ENCODE measurements around the gene OPHN1. TPM values are rescaled to one million over a fixed set of nuclear protein-coding genes. Genes with fewer than 3 reads are reported as not detected.
"Not testable (repeated sequence)": the region's sequence is repeated elsewhere in the genome, so short reads cannot be mapped to it uniquely, and the experiment has no call there.

OPHN1 gene
- polyA plus RNA-seq, 3 donors = 0.20 to 0.82 (median 0.73) TPM

DNA sequence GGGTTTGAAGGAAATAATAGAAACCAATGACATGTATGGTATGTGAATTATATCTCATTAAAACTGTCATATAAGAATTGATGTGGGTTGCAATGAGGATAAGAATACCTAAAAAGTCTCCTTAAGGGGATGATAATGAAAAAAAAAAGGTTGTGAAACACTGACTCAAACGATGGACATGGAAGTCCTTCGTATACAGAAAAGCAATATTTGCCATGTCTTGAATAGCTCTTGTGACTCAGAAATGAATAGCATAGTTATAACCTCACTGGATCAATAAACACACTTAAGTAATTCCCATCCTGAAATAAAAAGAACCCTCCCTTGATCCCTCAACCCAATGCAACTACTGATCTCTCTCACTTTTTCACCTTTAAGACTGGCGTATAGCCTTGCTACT, 89.7 kb downstream of the OPHN1 start:
- H3K4me1 ChIP-seq (ENCODE audit: control insufficient read depth in 1 of 2, insufficient read depth in 2 of 2, low read length in 2 of 2) = no peaks in the 10 kb centered on the region
- H3K9me3 ChIP-seq (replicated peaks in 1 of 2; ENCODE audit: control insufficient read depth in 1 of 2, insufficient read depth in 1 of 2, low read length in 2 of 2) = no peaks in the 10 kb centered on the region
- H2AFZ ChIP-seq (ENCODE audit: insufficient read depth, low read depth, low read length, poor library complexity, severe bottlenecking) = no peak overlapping the region
- peaks cover 0 to 2% (median 0%) of the 10 kb centered on the region in 7 donors for H3K9me3 Mint-ChIP-seq
- H4K20me1 ChIP-seq (ENCODE audit: insufficient read depth, low read length) = no peaks in the 10 kb centered on the region
- no peak for DNase-seq
- WGBS (ENCODE audit: insufficient coverage) = no CpG with 5 or more reads among the region's 3 CpGs
- H3K9ac ChIP-seq (ENCODE audit: insufficient read depth, low read length, poor library complexity, severe bottlenecking) = no peak overlapping the region
- no peaks in the 10 kb centered on the region for H3K36me3 ChIP-seq (replicated peaks in 1 of 2; ENCODE audit: control insufficient read depth in 1 of 2, insufficient read depth in 2 of 2, low read length in 2 of 2)
- H3K4me3 Mint-ChIP-seq = no peak overlapping the region
- H3K27ac Mint-ChIP-seq = no peak overlapping the region
- no peak overlapping the region for H3K4me3 ChIP-seq (replicated peaks in 1 of 3; ENCODE audit: low read depth in 2 of 3, low read length in 3 of 3)
- no peak overlapping the region for H3K27ac ChIP-seq (ENCODE audit: low read depth in 1 of 2, low read length in 2 of 2)
- peaks cover 7% of the 10 kb centered on the region for H3K4me1 Mint-ChIP-seq
- TF ChIP-seq, protein P1, sequence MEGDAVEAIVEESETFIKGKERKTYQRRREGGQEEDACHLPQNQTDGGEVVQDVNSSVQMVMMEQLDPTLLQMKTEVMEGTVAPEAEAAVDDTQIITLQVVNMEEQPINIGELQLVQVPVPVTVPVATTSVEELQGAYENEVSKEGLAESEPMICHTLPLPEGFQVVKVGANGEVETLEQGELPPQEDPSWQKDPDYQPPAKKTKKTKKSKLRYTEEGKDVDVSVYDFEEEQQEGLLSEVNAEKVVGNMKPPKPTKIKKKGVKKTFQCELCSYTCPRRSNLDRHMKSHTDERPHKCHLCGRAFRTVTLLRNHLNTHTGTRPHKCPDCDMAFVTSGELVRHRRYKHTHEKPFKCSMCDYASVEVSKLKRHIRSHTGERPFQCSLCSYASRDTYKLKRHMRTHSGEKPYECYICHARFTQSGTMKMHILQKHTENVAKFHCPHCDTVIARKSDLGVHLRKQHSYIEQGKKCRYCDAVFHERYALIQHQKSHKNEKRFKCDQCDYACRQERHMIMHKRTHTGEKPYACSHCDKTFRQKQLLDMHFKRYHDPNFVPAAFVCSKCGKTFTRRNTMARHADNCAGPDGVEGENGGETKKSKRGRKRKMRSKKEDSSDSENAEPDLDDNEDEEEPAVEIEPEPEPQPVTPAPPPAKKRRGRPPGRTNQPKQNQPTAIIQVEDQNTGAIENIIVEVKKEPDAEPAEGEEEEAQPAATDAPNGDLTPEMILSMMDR (IDR thresholded peaks at IDR 0.05) = no peak
- H3K27me3 ChIP-seq (ENCODE audit: control insufficient read depth in 2 of 2, insufficient read depth in 2 of 2, low read length in 2 of 2) = no peaks in the 10 kb centered on the region
- no peaks in the 10 kb centered on the region for H3K36me3 Mint-ChIP-seq
- intact Hi-C loops (cut with micrococcal nuclease) = no loop called here
- H3K4me2 ChIP-seq (replicated peaks; ENCODE audit: extremely low read depth, low read length, poor library complexity, severe bottlenecking) = no peak overlapping the region
- H3K79me2 ChIP-seq (ENCODE audit: insufficient read depth, low read length) = no peaks in the 10 kb centered on the region
- peaks cover 0 to 3% (median 2%) of the 10 kb centered on the region in 3 donors for H3K27me3 Mint-ChIP-seq (ENCODE audit: low read depth in 3 of 3)

DNA sequence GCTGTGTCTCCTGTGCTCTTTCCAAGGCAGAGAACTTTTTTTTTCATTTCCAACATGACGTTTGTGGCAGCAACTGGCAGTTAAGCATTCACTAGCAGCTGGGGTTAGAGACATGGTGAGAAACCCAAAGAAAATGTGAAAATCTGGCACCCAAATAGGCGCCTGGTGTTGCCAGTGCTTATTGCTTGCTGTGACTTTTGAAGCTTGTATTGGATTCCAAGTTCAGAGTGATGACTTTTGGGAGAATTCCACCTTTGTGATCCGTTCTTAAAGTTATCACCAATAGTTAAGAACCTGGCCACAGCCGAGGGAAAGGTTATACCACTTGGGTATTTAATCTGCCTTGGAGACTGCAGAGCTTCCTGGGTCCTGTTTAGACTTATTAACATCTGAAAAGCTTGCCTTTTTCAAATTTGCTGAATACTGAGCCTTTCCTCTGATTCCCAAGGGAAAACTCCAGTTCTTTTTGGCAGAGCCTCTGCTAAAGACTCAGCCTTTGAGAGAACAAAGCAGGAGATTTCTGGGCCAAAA, 101.0 kb downstream of the OPHN1 start:
- no peak overlapping the region for H3K4me3 Mint-ChIP-seq
- Histone ChIP-seq H3K4me2 (replicated peaks; ENCODE audit: extremely low read depth, low read length, poor library complexity, severe bottlenecking) (no peak overlapping the region), H3K4me1 (ENCODE audit: control insufficient read depth in 1 of 2, insufficient read depth in 2 of 2, low read length in 2 of 2) (no peaks in the 10 kb centered on the region), H3K79me2 (ENCODE audit: insufficient read depth, low read length) (no peaks in the 10 kb centered on the region), H2AFZ (ENCODE audit: insufficient read depth, low read depth, low read length, poor library complexity, severe bottlenecking) (no peak overlapping the region), H3K27me3 (ENCODE audit: control insufficient read depth in 2 of 2, insufficient read depth in 2 of 2, low read length in 2 of 2) (no peaks in the 10 kb centered on the region), H3K36me3 (replicated peaks in 1 of 2; ENCODE audit: control insufficient read depth in 1 of 2, insufficient read depth in 2 of 2, low read length in 2 of 2) (no peaks in the 10 kb centered on the region), H3K9ac (ENCODE audit: insufficient read depth, low read length, poor library complexity, severe bottlenecking) (no peak overlapping the region), H3K4me3 (replicated peaks in 1 of 3; ENCODE audit: low read depth in 2 of 3, low read length in 3 of 3) (no peak overlapping the region), H4K20me1 (ENCODE audit: insufficient read depth, low read length) (no peaks in the 10 kb centered on the region), H3K27ac (ENCODE audit: low read depth in 1 of 2, low read length in 2 of 2) (no peak overlapping the region), H3K9me3 (replicated peaks in 1 of 2; ENCODE audit: control insufficient read depth in 1 of 2, insufficient read depth in 1 of 2, low read length in 2 of 2) (no peaks in the 10 kb centered on the region)
- peaks cover 0 to 7% (median 0%) of the 10 kb centered on the region in 7 donors for H3K9me3 Mint-ChIP-seq
- no peak for DNase-seq
- intact Hi-C loops (cut with micrococcal nuclease) = no loop called here
- 67% methylated on average over 1 of the region's 4 CpGs for WGBS (ENCODE audit: insufficient coverage)
- no peaks in the 10 kb centered on the region for H3K4me1 Mint-ChIP-seq
- no peak overlapping the region for H3K27ac Mint-ChIP-seq
- no peaks in the 10 kb centered on the region for H3K36me3 Mint-ChIP-seq
- H3K27me3 Mint-ChIP-seq (ENCODE audit: low read depth in 3 of 3) = peaks cover 0 to 7% (median 0%) of the 10 kb centered on the region in 3 donors
- TF ChIP-seq, protein P1 (IDR thresholded peaks at IDR 0.05) = no peak

DNA sequence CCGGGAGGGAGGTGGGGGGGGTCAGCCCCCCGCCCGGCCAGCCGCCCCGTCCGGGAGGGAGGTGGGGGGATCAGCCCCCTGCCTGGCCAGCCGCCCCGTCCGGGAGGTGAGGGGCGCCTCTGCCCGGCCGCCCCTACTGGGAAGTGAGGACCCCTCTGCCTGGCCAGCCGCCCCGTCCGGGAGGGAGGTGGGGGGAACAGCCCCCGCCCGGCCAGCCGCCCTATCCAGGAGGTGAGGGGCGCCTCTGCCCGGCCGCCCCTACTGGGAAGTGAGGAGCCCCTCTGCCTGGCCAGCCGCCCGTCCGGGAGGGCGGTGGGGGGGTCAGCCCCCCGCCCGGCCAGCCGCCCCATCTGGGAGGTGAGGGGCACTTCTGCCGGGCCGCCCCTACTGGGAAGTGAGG, 106.5 kb downstream of the OPHN1 start:
- H3K36me3 Mint-ChIP-seq; H3K4me3 ChIP-seq (replicated peaks in 1 of 3; ENCODE audit: low read depth in 2 of 3, low read length in 3 of 3); H3K27me3 ChIP-seq (ENCODE audit: control insufficient read depth in 2 of 2, insufficient read depth in 2 of 2, low read length in 2 of 2); H3K9me3 Mint-ChIP-seq; H3K79me2 ChIP-seq (ENCODE audit: insufficient read depth, low read length); intact Hi-C loops (cut with micrococcal nuclease); H3K27me3 Mint-ChIP-seq (ENCODE audit: low read depth in 3 of 3); DNase-seq; H3K4me2 ChIP-seq (replicated peaks; ENCODE audit: extremely low read depth, low read length, poor library complexity, severe bottlenecking); H3K4me3 Mint-ChIP-seq; H3K27ac Mint-ChIP-seq; H3K27ac ChIP-seq (ENCODE audit: low read depth in 1 of 2, low read length in 2 of 2); H3K9ac ChIP-seq (ENCODE audit: insufficient read depth, low read length, poor library complexity, severe bottlenecking); H4K20me1 ChIP-seq (ENCODE audit: insufficient read depth, low read length); H3K9me3 ChIP-seq (replicated peaks in 1 of 2; ENCODE audit: control insufficient read depth in 1 of 2, insufficient read depth in 1 of 2, low read length in 2 of 2); H3K4me1 ChIP-seq (ENCODE audit: control insufficient read depth in 1 of 2, insufficient read depth in 2 of 2, low read length in 2 of 2); H3K36me3 ChIP-seq (replicated peaks in 1 of 2; ENCODE audit: control insufficient read depth in 1 of 2, insufficient read depth in 2 of 2, low read length in 2 of 2); H3K4me1 Mint-ChIP-seq; H2AFZ ChIP-seq (ENCODE audit: insufficient read depth, low read depth, low read length, poor library complexity, severe bottlenecking): not testable (repeated sequence)
- no CpG with 5 or more reads among the region's 30 CpGs for WGBS (ENCODE audit: insufficient coverage)

All from CD14-positive monocyte (primary cell).